ENCODE data around the gene ENHO.
A peak's percentile ranks its signal among the peaks of the same experiment; 100 is the strongest.
"Not testable (repeated sequence)": the region's sequence is repeated elsewhere in the genome, so short reads cannot be mapped to it uniquely, and the experiment has no call there.

ENHO gene

DNA sequence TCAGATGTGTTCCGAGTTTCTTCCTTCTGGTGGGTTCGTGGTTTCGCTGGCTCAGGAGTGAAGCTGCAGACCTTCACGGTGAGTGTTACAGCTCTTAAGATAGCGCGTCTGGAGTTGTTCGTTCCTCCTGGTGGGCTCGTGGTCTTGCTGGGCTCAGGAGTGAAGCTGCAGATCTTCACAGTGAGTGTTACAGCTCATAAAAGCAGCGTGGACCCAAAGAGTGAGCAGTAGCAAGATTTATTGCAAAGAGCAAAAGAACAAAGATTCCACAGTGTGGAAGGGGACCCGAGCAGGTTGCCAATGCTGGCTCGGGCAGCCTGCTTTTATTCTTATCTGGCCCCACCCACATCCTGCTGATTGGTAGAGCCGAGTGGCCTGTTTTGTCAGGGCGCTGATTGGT lies 41.2 kb downstream of the ENHO start:
- POLR2A ChIA-PET; H3K27ac ChIP-seq (ENCODE audit: insufficient read depth in 1 of 2, low read depth in 1 of 2, low read length in 2 of 2, poor library complexity in 1 of 2, severe bottlenecking in 2 of 2); CTCF ChIA-PET; DNase-seq; H3K36me3 ChIP-seq (ENCODE audit: control insufficient read depth in 4 of 4, insufficient read depth in 4 of 4, low read length in 3 of 4); H3K4me3 ChIP-seq (ENCODE audit: control insufficient read depth in 1 of 7, extremely low read depth in 1 of 7, insufficient read depth in 4 of 7, low read depth in 2 of 7, low read length in 6 of 7); H3K4me1 ChIP-seq (ENCODE audit: control extremely low read depth in 1 of 4, control insufficient read depth in 4 of 4, insufficient read depth in 4 of 4, low read length in 3 of 4); H3K9me3 ChIP-seq (ENCODE audit: control extremely low read depth in 1 of 5, control insufficient read depth in 4 of 5, insufficient read depth in 2 of 5, low read depth in 1 of 5, low read length in 4 of 5): not testable (repeated sequence)
- peaks cover 0 to 10% (median 3%) of the 10 kb centered on the region in 5 experiments for H3K27me3 ChIP-seq (replicated peaks in 2 of 5; ENCODE audit: control insufficient read depth in 4 of 5, insufficient read depth in 5 of 5, low read length in 4 of 5)
- WGBS (ENCODE audit: insufficient coverage), result 63% methylated on average over 6 of the region's 13 CpGs

DNA sequence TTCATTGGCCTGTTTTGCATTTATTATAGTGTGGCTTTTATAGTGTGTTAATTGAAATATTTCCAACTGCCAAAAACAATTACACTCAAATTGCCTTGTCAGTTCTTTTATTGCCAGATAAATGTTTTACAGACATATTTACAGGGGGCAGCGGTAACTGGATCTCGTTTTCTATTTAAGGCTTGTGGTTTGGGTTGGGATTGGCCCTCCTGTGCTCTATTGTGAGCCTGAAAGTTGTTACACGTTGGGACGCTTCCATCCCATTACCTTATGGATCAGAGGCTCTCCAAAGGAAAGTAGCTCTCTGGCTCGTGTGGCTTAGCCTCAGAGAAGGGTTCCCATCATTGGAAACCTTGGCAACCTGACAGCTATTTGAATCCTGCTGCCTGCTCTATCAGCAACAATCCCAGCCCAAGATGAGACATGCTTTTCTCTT lies 43.3 kb downstream of the ENHO start:
- POLR2A ChIA-PET, result no interaction called here
- WGBS (ENCODE audit: insufficient coverage), result 84% methylated on average over 5 of the region's 5 CpGs

DNA sequence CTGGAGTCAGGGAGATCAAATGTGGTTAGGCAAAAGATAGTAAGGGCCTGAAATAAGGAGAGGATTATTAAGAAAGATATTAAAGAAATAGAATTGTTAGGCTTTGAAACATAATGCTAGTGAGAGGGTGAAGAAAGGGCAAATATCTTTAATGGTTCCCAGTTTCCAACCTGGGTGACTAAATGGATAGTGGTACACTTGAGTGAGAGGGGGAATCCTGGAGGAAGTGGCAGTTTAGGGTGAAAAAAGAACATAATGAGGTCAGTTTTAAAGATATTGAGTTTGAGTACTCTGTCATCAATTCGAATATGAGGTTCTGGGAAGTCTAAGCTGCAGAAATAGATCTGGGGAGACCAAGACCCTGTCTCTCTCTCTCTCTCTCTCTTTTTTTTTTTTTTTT lies 45.2 kb downstream of the ENHO start:
- no peaks in the 10 kb centered on the region for H3K9me3 ChIP-seq (ENCODE audit: control extremely low read depth in 1 of 5, control insufficient read depth in 4 of 5, insufficient read depth in 2 of 5, low read depth in 1 of 5, low read length in 4 of 5)
- H3K27me3 ChIP-seq (replicated peaks in 2 of 5; ENCODE audit: control insufficient read depth in 4 of 5, insufficient read depth in 5 of 5, low read length in 4 of 5), result peaks cover 0 to 13% (median 8%) of the 10 kb centered on the region in 5 experiments

More for the DNA sequence above, 43.3 kb downstream of the ENHO start:
- no peaks in the 10 kb centered on the region for H3K36me3 ChIP-seq (ENCODE audit: control insufficient read depth in 4 of 4, insufficient read depth in 4 of 4, low read length in 3 of 4)
- CTCF ChIA-PET, result interaction anchor here (0.7 to 1.5 kb wide), 4 partner anchors 10 to 22 kb away, joined by 3 to 5 read pairs (median 3); no protein-coding TSS in a partner anchor
- DNase-seq, result no peak
- no peaks in the 10 kb centered on the region for H3K9me3 ChIP-seq (ENCODE audit: control extremely low read depth in 1 of 5, control insufficient read depth in 4 of 5, insufficient read depth in 2 of 5, low read depth in 1 of 5, low read length in 4 of 5)
- peaks cover 0 to 13% (median 8%) of the 10 kb centered on the region in 5 experiments for H3K27me3 ChIP-seq (replicated peaks in 2 of 5; ENCODE audit: control insufficient read depth in 4 of 5, insufficient read depth in 5 of 5, low read length in 4 of 5)
- H3K27ac ChIP-seq (ENCODE audit: insufficient read depth in 1 of 2, low read depth in 1 of 2, low read length in 2 of 2, poor library complexity in 1 of 2, severe bottlenecking in 2 of 2), result no peak overlapping the region
- H3K4me3 ChIP-seq (ENCODE audit: control insufficient read depth in 1 of 7, extremely low read depth in 1 of 7, insufficient read depth in 4 of 7, low read depth in 2 of 7, low read length in 6 of 7), result peak overlapping the region in 1 of 7 experiments; percentile 4
- H3K4me1 ChIP-seq (ENCODE audit: control extremely low read depth in 1 of 4, control insufficient read depth in 4 of 4, insufficient read depth in 4 of 4, low read length in 3 of 4), result no peaks in the 10 kb centered on the region

DNA sequence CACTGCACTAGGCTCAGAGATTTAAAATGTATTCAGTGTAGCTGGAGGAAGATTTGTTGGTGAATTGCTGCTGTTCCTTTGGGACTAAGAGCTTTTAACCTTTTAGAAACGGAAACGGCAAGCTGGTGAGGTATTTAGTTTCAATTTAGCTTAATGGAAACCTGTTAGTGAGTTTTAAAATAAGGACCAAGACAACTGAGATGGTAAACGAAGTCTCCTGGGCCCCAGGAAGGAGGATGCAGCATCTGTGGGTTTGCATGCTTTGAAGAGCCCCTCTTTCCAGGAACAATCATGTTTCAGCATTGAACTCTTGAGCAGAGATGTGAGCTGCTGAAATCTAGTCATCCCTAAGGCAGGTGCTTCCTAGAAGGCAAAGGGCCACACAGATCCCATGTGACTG lies 47.7 kb downstream of the ENHO start:
- H3K4me1 ChIP-seq (ENCODE audit: control extremely low read depth in 1 of 4, control insufficient read depth in 4 of 4, insufficient read depth in 4 of 4, low read length in 3 of 4), result no peaks in the 10 kb centered on the region
- 83% methylated on average over 3 of the region's 3 CpGs for WGBS (ENCODE audit: insufficient coverage)
- CTCF ChIA-PET, result interaction anchor here (0.9 kb wide), 1 partner anchor 25 kb away, joined by 3 read pairs; no protein-coding TSS in a partner anchor

More for the DNA sequence above, 45.2 kb downstream of the ENHO start:
- H3K4me3 ChIP-seq (ENCODE audit: control insufficient read depth in 1 of 7, extremely low read depth in 1 of 7, insufficient read depth in 4 of 7, low read depth in 2 of 7, low read length in 6 of 7), result no peak overlapping the region
- DNase-seq, result no peak
- ChIA-PET CTCF (interaction anchor here (0.6 to 1.2 kb wide), 3 partner anchors 14 to 226 kb away, joined by 3 read pairs; no protein-coding TSS in a partner anchor), POLR2A (no interaction called here)
- no peaks in the 10 kb centered on the region for H3K36me3 ChIP-seq (ENCODE audit: control insufficient read depth in 4 of 4, insufficient read depth in 4 of 4, low read length in 3 of 4)
- H3K27ac ChIP-seq (ENCODE audit: insufficient read depth in 1 of 2, low read depth in 1 of 2, low read length in 2 of 2, poor library complexity in 1 of 2, severe bottlenecking in 2 of 2), result no peak overlapping the region
- H3K4me1 ChIP-seq (ENCODE audit: control extremely low read depth in 1 of 4, control insufficient read depth in 4 of 4, insufficient read depth in 4 of 4, low read length in 3 of 4), result no peaks in the 10 kb centered on the region
- no CpG with 5 or more reads among the region's 1 CpG for WGBS (ENCODE audit: insufficient coverage)

More for the DNA sequence above, 47.7 kb downstream of the ENHO start:
- Histone ChIP-seq H3K27ac (ENCODE audit: insufficient read depth in 1 of 2, low read depth in 1 of 2, low read length in 2 of 2, poor library complexity in 1 of 2, severe bottlenecking in 2 of 2) (no peak overlapping the region), H3K27me3 (replicated peaks in 2 of 5; ENCODE audit: control insufficient read depth in 4 of 5, insufficient read depth in 5 of 5, low read length in 4 of 5) (peaks cover 0 to 13% (median 8%) of the 10 kb centered on the region in 5 experiments), H3K9me3 (ENCODE audit: control extremely low read depth in 1 of 5, control insufficient read depth in 4 of 5, insufficient read depth in 2 of 5, low read depth in 1 of 5, low read length in 4 of 5) (no peaks in the 10 kb centered on the region), H3K4me3 (ENCODE audit: control insufficient read depth in 1 of 7, extremely low read depth in 1 of 7, insufficient read depth in 4 of 7, low read depth in 2 of 7, low read length in 6 of 7) (no peak overlapping the region), H3K36me3 (ENCODE audit: control insufficient read depth in 4 of 4, insufficient read depth in 4 of 4, low read length in 3 of 4) (no peaks in the 10 kb centered on the region)
- POLR2A ChIA-PET, result no interaction called here
- no peak for DNase-seq

Data from common myeloid progenitor, CD34-positive (primary cell).